ENCODE data around the gene SEMA4C. TPM values are rescaled to one million over a fixed set of nuclear protein-coding genes. Genes with fewer than 3 reads are reported as not detected.

Gene SEMA4C
- total RNA-seq, 3 donors from 2014 or later, result 7.5 to 9.7 (median 9.0) TPM

DNA sequence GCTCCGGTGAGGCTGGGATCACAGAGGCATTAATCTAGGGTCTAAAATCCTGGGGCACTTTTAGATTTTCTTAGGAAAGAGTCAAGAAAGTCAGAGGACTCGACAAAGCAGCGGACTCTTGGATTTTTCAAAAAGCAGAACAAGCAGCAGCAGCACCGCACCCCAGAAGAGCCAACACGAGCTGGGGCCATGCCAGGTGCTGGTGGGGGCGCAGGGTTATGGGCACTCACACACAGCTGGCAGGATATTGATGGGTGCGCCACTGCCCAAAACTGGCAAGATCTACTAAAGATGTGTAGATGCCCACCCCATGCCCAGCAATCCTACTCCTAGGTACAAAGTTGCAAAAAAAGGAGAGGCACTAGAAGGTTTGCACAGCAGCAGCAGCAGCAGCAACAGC is 33.9 kb upstream of the SEMA4C start:
- no peak for DNase-seq
- ATAC-seq, result no peak

DNA sequence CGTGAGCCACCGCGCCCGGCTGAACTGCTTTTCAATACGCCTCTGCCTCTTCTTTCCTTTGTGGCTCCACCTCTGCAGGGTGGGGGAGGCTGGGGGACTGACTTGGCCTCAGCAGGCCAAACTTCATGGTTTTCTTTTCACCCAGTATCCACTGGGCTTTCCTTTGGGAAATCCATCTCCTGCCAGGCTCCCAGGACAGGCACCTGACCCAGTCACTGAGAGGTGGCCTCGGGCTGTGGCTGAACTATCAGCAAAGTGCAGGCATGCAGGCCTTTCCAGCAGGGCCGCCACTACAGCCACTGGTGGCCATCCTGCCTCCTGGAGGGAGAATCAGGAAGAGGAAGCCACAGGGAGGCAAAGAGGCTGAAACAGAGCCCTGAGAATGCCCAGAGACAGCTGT is 33.4 kb upstream of the SEMA4C start:
- Mint-ChIP-seq H3K36me3 (ENCODE audit: insufficient read depth) (no peaks in the 10 kb centered on the region), H3K4me3 (no peak overlapping the region), H3K9me3 (no peaks in the 10 kb centered on the region), H3K4me1 (ENCODE audit: low read depth) (peaks cover 8% of the 10 kb centered on the region), H3K27me3 (ENCODE audit: low read depth) (no peaks in the 10 kb centered on the region)
- no peak for ATAC-seq
- DNase-seq, result no peak

More for the DNA sequence above, 33.9 kb upstream of the SEMA4C start:
- H3K36me3 Mint-ChIP-seq (ENCODE audit: insufficient read depth), result no peaks in the 10 kb centered on the region
- no peaks in the 10 kb centered on the region for H3K27me3 Mint-ChIP-seq (ENCODE audit: low read depth)
- no peak overlapping the region for H3K4me3 Mint-ChIP-seq
- no peaks in the 10 kb centered on the region for H3K9me3 Mint-ChIP-seq
- peaks cover 5% of the 10 kb centered on the region for H3K4me1 Mint-ChIP-seq (ENCODE audit: low read depth)

DNA sequence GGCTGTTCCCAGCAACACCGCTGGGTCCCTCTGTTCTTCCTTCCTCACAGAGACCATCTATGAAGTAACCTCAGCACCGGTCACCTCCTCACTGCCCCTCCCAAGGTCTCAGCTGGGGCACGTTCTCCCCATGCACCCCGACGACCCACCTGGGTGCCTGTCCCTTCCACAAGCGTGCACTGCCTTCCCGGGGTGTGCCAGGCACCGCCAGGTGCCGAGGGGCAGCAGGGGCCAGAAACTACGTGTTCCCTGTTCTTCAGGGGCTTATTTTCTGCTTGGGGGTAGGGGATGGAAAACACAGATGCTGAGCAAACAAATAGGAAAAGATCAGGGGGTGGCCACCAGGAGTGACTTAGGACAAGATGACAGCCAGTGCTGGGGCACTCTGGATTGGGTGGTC is 30.4 kb upstream of the SEMA4C start:
- Mint-ChIP-seq H3K9me3 (no peaks in the 10 kb centered on the region), H3K4me3 (no peak overlapping the region), H3K36me3 (ENCODE audit: insufficient read depth) (no peaks in the 10 kb centered on the region), H3K4me1 (ENCODE audit: low read depth) (peaks cover 30% of the 10 kb centered on the region), H3K27me3 (ENCODE audit: low read depth) (no peaks in the 10 kb centered on the region)
- DNase-seq (no peak), ATAC-seq (no peak)

DNA sequence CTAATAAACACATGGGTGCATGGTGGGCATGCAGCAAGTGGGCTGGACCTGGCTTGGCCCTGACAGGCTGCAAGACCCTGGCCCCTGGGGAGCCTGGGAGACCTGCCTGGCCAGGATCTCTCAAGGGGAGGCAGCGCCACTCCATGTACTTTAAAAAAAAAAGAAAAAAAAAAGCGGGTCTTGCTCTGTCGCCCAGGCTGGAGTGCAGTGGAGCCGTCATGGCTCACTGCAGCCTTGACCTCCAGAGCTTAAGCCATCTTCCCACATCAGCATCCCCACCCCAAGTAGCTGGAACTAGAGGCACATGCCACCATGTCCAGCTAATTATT is 29.5 kb upstream of the SEMA4C start:
- no peaks in the 10 kb centered on the region for H3K36me3 Mint-ChIP-seq (ENCODE audit: insufficient read depth)
- peaks cover 35% of the 10 kb centered on the region for H3K4me1 Mint-ChIP-seq (ENCODE audit: low read depth)
- H3K4me3 Mint-ChIP-seq, result no peak overlapping the region
- H3K9me3 Mint-ChIP-seq, result no peaks in the 10 kb centered on the region
- DNase-seq, result no peak
- ATAC-seq, result no peak
- H3K27me3 Mint-ChIP-seq (ENCODE audit: low read depth), result no peaks in the 10 kb centered on the region

DNA sequence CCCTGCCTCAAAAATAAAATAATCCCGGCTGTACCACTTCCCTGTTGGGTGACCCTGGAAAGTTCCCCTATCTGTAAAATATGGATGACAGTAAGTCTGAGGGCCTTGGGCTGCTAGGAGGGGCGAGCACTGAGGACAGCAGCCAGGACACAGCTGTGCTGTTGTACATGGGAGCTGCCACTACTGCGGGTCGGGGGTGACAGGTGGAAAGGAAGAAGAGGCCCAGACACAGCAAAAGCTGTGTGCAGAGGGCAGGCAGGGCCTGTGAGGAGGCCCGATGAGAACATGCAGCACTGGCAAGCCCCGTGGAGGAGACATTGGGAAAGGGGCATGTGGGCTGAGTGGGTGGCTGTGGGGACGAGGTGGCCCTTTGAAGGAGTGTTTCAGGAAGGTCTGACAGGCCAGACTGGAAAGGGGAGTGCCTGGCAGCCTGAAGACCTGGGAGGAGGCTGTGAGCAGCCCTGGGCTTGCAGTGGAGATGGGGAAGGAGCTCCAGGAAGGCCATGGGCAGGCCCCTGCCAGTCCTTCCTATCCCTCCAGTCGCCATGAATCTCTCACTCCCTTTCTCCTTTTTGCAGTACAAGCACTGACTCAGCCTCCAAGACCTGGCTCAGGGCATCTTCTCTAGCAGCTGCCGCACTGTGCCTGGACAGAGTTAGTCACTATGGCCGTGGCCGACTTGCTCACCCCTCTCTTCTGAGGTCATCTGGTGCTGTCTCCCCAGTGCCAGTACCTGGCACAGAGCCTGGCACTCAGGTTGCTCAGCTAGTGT is 28.9 kb upstream of the SEMA4C start:
- no peak for ATAC-seq
- Mint-ChIP-seq H3K9me3 (no peaks in the 10 kb centered on the region), H3K36me3 (ENCODE audit: insufficient read depth) (no peaks in the 10 kb centered on the region), H3K27me3 (ENCODE audit: low read depth) (no peaks in the 10 kb centered on the region), H3K4me3 (no peak overlapping the region), H3K4me1 (ENCODE audit: low read depth) (peaks cover 32% of the 10 kb centered on the region)
- DNase-seq, result no peak

DNA sequence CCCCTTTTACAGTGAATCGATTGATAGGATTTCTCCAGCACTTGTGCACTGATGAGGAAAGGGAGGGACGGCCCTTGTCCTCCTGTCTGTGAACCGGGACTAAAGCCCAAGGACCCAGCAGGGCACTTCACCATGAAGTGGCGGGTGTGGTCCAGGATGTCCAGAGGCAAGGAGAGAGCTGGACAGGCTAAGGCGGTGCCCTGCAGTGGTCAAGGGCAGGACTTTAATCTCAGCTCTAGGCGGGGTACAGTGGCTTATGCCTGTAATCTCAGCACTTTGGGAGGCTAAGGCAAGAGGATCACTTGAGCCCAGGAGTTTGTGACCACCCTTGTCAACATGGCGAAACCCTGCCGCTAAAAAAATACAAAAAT is 28.2 kb upstream of the SEMA4C start:
- H3K27me3 Mint-ChIP-seq (ENCODE audit: low read depth), result no peaks in the 10 kb centered on the region

DNA sequence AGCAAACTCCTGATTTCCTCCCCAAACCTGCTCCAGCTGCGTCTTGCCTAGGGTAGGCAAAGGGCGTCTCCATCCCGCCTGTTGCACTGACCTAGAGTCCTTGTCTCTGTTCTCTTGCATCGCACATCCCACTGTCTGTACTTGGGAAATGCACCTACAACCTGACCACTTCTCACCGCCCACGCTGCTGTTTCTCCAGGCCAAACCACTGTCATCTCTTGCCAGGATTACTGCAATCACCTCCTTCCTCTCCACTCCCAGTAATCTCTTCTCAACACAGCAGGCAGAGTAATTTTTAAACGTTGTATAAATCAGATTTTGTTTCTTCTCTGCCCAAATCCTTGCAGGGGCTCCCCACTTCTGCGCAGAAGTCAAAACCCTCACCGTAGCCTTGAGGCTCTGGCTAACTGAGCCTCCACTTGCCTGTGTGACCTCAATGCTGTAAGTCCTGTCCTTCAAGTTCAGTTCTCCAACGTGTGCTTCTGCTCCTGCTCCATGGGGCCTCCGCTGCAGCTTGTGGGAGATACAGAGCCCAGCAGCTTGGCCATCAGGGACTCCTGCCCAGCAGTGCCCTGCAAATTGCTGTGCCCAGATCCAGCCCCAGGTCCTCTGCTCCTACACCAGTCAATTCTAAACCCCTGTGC is 27.7 kb upstream of the SEMA4C start:
- Mint-ChIP-seq H3K9me3 (no peaks in the 10 kb centered on the region), H3K4me1 (ENCODE audit: low read depth) (peaks cover 39% of the 10 kb centered on the region), H3K4me3 (no peak overlapping the region), H3K27me3 (ENCODE audit: low read depth) (no peaks in the 10 kb centered on the region), H3K36me3 (ENCODE audit: insufficient read depth) (no peaks in the 10 kb centered on the region)
- ATAC-seq (no peak), DNase-seq (no peak)

More for the DNA sequence above, 28.2 kb upstream of the SEMA4C start:
- Mint-ChIP-seq H3K4me3 (no peak overlapping the region), H3K36me3 (ENCODE audit: insufficient read depth) (no peaks in the 10 kb centered on the region), H3K9me3 (no peaks in the 10 kb centered on the region), H3K4me1 (ENCODE audit: low read depth) (peaks cover 34% of the 10 kb centered on the region)
- DNase-seq (no peak), ATAC-seq (no peak)

DNA sequence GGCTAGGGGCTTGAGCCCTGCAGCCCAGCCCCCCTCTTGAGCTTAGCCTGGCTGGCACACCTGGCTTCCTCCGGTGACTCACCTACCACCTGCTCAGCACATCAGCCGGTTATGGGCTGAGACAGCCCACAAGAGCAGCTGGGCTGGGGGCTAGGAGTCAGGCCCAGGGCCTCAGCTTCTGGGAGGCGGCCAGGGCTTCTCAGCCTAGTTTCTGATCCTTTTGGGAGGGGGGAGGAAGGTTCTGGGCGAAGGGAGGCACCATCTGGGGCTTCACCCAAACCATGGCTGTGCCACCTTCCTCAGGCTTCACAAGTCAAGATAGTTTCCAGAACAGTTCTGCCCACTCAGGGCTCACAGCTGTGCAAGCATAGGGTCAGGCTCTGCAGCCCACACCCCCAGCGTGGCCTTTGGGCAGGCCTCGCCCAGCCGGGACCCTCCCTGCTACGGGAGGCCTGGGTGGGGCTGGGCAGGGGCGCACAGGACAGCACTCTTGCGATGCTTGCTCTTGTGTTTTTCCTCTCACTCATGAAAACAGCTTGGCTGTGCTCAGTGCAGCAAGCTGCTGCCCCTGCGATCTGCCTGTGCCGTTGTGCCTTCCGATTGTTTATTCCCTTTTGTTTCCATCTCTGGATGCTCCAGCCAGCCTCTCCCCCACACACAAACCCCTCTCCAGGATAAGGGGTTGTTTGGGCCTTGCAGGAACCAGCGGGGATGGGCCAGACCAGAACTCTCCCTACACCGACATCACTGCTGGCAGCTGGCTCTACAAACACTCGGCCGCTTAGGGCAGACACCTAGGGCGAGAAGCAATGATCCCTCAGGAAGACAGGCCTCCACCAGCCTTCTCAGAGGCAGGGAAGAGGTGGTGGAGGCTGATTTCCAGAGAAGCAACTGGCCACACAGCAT is 26.1 kb upstream of the SEMA4C start:
- Mint-ChIP-seq H3K36me3 (ENCODE audit: insufficient read depth) (no peaks in the 10 kb centered on the region), H3K4me3 (no peak overlapping the region), H3K27me3 (ENCODE audit: low read depth) (no peaks in the 10 kb centered on the region), H3K4me1 (ENCODE audit: low read depth) (peaks cover 55% of the 10 kb centered on the region), H3K9me3 (no peaks in the 10 kb centered on the region)
- ATAC-seq (peak; percentile 44 to 64), DNase-seq (no peak)

DNA sequence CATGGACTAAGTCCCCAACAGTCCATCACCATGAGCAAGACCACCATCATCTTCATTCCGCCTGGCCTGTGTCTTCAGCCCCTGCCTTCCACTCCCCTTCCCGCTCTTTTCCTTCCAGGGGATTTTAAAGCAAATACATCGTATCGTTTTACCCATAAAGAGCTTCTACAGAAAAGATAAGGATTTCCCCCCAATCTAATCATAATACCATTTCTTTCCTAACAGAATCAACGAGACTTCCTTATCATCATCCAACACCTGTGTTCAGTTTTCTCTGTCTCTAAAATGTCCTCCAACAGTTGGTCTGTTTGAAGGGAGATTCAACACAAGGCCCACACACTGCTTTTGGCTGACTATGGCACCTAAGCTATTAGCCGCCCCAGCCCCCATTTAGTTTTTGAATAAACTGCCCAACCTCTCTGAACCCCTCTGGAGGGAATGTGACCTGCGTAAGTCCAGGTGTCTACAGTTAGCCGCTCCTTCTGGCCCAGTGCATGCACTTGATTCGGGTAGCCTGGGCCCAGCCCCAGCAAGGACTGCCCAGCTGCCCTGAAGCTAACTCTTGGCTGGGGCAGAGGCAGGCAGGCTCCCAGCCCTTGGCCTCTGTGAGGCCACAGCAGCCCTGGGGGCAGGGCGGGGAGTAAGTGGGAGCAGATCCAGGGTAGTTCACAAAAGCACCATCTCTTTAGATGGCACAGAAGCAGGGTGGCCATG is 25.3 kb upstream of the SEMA4C start:
- Mint-ChIP-seq H3K4me3 (no peak overlapping the region), H3K4me1 (ENCODE audit: low read depth) (peaks cover 63% of the 10 kb centered on the region), H3K27me3 (ENCODE audit: low read depth) (no peaks in the 10 kb centered on the region), H3K36me3 (ENCODE audit: insufficient read depth) (no peaks in the 10 kb centered on the region), H3K9me3 (no peaks in the 10 kb centered on the region)
- no peak for DNase-seq
- ATAC-seq, result no peak

DNA sequence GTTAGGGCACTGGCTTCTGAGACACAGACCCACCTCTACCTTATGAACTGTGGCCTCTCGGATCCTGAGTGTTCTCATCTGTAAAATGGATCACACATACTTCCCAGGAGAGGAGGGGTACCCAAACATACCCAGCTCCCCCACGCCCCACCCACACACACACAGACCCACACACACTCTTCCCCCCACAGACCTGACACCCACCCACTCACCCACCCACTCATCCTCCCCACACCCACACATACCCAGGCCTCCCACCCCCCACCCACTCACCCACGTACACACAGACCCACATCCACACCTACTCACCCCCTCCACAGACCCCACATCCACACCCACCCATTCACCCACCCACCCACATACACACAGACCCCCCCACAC is 24.3 kb upstream of the SEMA4C start:
- Mint-ChIP-seq H3K9me3 (no peaks in the 10 kb centered on the region), H3K4me1 (ENCODE audit: low read depth) (peaks cover 64% of the 10 kb centered on the region), H3K27me3 (ENCODE audit: low read depth) (no peaks in the 10 kb centered on the region), H3K36me3 (ENCODE audit: insufficient read depth) (no peaks in the 10 kb centered on the region), H3K4me3 (no peak overlapping the region)
- DNase-seq (no peak), ATAC-seq (no peak)

DNA sequence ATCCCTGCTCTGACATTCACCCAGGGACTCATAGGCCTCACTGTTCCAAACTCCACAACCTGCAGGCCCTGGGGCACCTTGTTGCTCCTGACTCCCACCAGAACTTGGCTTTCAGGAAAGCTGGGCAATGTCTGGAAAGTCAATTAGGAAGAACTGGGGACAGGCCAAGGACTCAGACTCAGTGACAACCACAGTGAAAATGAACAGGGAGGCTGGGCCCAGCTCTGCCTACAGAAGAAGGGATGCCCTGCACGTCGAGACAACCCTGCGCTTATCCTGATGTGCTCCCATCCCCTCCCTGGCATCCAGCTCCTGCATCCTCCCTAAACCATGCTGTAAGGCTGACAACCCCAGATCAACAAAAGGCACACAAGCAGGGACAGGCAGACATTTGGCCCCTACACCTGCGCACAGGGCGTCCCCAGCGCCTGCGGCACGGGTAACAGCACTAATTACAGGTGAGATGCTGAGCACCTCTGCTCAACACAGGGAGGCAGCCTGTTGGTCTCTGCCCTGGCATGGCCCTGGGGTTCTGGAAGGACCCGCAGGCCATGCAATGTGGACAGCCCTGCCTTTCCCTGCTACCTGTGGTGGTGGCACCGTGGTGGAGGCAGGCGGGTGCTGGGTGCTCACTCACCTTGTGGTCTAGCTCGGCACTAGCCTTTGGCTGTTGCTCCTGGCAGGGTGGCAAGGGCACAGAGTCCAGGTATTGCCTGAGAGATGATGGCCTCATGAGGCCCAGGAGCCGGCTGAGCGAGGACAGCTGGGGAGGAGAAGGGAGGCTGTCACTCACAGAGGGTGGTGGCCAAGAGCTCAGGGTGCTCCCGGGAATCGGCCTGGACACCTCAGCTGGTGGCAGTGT is 23.6 kb upstream of the SEMA4C start:
- ATAC-seq (no peak), DNase-seq (no peak)
- H3K9me3 Mint-ChIP-seq, result no peaks in the 10 kb centered on the region
- H3K27me3 Mint-ChIP-seq (ENCODE audit: low read depth), result no peaks in the 10 kb centered on the region
- H3K4me1 Mint-ChIP-seq (ENCODE audit: low read depth), result peaks cover 66% of the 10 kb centered on the region
- H3K4me3 Mint-ChIP-seq, result no peak overlapping the region
- no peaks in the 10 kb centered on the region for H3K36me3 Mint-ChIP-seq (ENCODE audit: insufficient read depth)

DNA sequence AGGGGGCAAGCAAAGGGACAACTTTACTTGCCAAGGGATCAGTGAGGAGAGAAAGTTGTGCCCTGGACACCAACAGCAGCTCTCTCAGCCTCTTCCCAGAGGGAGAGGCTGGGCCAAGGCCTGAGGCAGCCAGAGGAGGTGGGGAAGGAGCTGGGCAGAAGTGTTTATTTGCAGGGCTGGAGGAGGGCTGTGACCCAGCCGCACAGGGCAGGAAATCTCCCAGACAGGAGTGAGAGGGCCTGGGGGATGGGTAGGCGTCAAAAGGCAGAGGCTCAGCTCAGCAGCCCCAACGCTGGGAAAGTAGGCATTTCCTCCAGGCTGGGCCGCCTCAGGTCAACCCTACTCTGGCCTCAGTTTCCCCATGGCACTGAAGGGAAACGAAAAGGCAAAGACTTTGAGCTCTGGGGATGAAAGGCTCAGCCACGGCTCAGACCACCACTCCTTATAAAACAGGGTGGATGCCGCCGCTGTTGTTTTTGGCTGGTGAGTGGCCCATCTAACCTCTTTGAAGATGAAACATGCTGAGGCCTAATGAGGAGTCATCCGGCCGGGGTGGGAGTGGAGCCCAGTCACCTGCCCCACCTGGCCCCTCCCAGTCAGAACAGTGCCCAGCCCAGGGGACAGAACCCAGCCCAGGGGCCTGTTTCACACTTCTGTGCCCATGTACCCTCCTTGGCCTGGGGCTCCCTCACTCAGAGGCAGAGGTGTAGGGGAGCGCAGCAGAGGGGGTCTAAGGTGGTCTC is 21.9 kb upstream of the SEMA4C start:
- Mint-ChIP-seq H3K36me3 (ENCODE audit: insufficient read depth) (no peaks in the 10 kb centered on the region), H3K4me3 (no peak overlapping the region), H3K9me3 (no peaks in the 10 kb centered on the region), H3K4me1 (ENCODE audit: low read depth) (peaks cover 68% of the 10 kb centered on the region), H3K27me3 (ENCODE audit: low read depth) (no peaks in the 10 kb centered on the region)
- DNase-seq (no peak), ATAC-seq (peak; percentile 29 to 31)

DNA sequence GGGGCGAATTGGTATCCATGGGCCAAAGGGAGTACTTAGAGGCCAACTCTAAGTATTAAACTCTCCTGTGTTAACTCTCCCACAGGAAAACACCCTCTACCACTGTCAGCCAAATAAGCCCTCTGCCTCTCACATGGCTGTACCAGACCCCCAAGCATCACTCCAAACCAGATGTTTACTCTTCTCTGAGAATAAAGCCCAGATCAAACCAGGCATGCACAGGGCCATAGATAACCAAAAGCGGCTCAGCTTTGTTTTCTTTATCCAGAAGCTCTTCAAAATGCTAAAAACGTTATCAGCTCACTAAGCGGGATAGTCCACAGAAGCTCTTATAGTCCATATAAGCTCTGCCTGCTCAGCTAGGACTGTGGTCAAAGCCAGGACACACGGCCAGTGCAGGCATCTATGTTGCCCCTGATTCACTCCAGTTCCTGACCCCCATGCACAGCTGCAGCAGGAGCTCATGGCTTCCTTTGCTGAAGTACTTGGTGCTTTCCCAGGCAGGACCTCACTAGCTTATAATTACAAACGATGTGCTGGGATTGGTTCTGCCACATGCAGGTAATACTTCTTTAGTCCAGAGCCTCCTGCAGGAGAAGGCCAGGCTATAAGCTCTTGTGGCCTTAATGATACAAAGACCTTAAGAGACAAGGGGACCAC is 21.0 kb upstream of the SEMA4C start:
- Mint-ChIP-seq H3K4me3 (no peak overlapping the region), H3K9me3 (no peaks in the 10 kb centered on the region), H3K4me1 (ENCODE audit: low read depth) (peaks cover 61% of the 10 kb centered on the region), H3K27me3 (ENCODE audit: low read depth) (no peaks in the 10 kb centered on the region), H3K36me3 (ENCODE audit: insufficient read depth) (no peaks in the 10 kb centered on the region)
- DNase-seq, result no peak
- no peak for ATAC-seq
